Thyroid gland (tissue), 4 donors: ENCODE measurements around the gene CYP26C1.

Experiments
- POLR2A ChIP-seq, 2 donors: fragments of 450-650 bp; IDR thresholded peaks; one replicate each; pipeline ENCODE4 v1.6.1; 2017; ENCODE audit warnings: antibody characterized with exemption in 2 of 2, mild to moderate bottlenecking in 2 of 2, moderate library complexity in 1 of 2
- TF ChIP-seq, protein P1 (sequence below), 6 experiments: fragments of 200-600 bp in 3 of 6; fragments of 450-650 bp in 3 of 6; sonication (generic) in 3 of 6; IDR thresholded peaks; one replicate each; pipeline ENCODE4 v1.5.1; 2016 to 2019; ENCODE audit warnings: antibody characterized with exemption in 6 of 6, mild to moderate bottlenecking in 2 of 6, inconsistent platforms in 1 of 6, moderate library complexity in 1 of 6

DNA sequence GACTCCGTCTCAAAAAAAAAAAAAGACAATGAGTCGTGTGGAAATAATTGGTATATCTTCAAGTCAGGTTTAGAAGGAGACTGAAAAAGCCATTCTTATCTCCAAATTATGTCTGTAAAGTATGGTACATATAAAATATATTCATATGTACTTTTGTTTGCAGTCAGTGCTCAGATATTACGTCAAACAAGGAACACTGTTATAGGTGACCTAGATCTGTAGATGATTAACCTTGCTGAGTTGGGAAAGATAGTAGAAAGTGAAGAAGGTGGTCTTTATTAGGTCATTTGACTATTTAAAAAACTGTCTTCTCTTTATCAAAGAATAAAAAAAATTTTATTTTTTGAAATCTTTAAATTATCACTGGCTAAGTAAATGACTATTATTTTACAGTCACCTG lies 44.9 kb upstream of the CYP26C1 start:
- TF ChIP-seq, protein P1, sequence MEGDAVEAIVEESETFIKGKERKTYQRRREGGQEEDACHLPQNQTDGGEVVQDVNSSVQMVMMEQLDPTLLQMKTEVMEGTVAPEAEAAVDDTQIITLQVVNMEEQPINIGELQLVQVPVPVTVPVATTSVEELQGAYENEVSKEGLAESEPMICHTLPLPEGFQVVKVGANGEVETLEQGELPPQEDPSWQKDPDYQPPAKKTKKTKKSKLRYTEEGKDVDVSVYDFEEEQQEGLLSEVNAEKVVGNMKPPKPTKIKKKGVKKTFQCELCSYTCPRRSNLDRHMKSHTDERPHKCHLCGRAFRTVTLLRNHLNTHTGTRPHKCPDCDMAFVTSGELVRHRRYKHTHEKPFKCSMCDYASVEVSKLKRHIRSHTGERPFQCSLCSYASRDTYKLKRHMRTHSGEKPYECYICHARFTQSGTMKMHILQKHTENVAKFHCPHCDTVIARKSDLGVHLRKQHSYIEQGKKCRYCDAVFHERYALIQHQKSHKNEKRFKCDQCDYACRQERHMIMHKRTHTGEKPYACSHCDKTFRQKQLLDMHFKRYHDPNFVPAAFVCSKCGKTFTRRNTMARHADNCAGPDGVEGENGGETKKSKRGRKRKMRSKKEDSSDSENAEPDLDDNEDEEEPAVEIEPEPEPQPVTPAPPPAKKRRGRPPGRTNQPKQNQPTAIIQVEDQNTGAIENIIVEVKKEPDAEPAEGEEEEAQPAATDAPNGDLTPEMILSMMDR (IDR thresholded peaks at IDR 0.05) = no peak
- TF ChIP-seq POLR2A (IDR thresholded peaks at IDR 0.05) = no peak
